AG04450 (cell line): ENCODE results near the gene ADAMTS17. TPM values are rescaled to one million over a fixed set of nuclear protein-coding genes. Genes with fewer than 3 reads are reported as not detected.

ENCODE experiments used
- CTCF ChIA-PET: fragments of 300-600, 350-600 bp; formaldehyde crosslinking; extraction: SDS; loops from one replicate; lab custom pipeline; 2022; ENCODE audit warnings: antibody characterized with exemption, inconsistent platforms; lab: Charles Lee
- POLR2A ChIA-PET: fragments of 350-600 bp; formaldehyde crosslinking; extraction: SDS; loops from one replicate; lab custom pipeline; 2021; ENCODE audit warnings: antibody characterized with exemption, inconsistent platforms; lab: Yijun Ruan, JAX
- DNase-seq: peaks from one replicate; pipeline ENCODE4 v3.0.0-alpha.2; 2011; ENCODE audit warnings: low read depth, low spot score
- H3K27ac ChIP-seq: one replicate; pipeline ENCODE4 v1.5.1; 2012; ENCODE audit warnings: low read depth, low read length, control low read depth
- H3K27me3 ChIP-seq: one replicate; pipeline ENCODE4 v1.6.0; 2012; ENCODE audit warnings: low read length; ENCODE audit not compliant: control insufficient read depth, insufficient read depth
- H3K4me3 ChIP-seq: 2 replicates; pipeline ENCODE4 v1.5.1; 2011; ENCODE audit warnings: mild to moderate bottlenecking, low read depth, low read length, control low read depth
- H3K9me3 ChIP-seq: 2 replicates; pipeline ENCODE4 v1.5.1; 2012; ENCODE audit warnings: low read length; ENCODE audit not compliant: control insufficient read depth, insufficient read depth
- CTCF ChIP-seq: IDR thresholded peaks from 2 replicates; pipeline ENCODE4 v1.5.1; 2011; ENCODE audit warnings: low read depth, low read length, control low read depth, inconsistent platforms
- polyA plus RNA-seq: library from polyadenylated mRNA; depleted of rRNA; stranded (reverse); fragments of >200 nt; gene quantifications from 2 replicates; pipeline ENCODE4 v1.2.3, GENCODE V29; 2011

The ADAMTS17 gene
- polyA plus RNA-seq, 1 experiment: 0.06 TPM

GRCh38 chr15:100029868-100030479 is 311.8 kb downstream of the ADAMTS17 start:
- Histone ChIP-seq H3K9me3 (peaks cover 18% of the 10 kb centered on the region), H3K4me3 (no peak overlapping the region), H3K27ac (no peak overlapping the region), H3K27me3 (no peaks in the 10 kb centered on the region)
- CTCF ChIA-PET: interaction anchor here (0.6 kb wide), 1 partner anchor 49 kb away, joined by 3 read pairs; no protein-coding TSS in a partner anchor
- TF ChIP-seq CTCF: no peak
- DNase-seq: no peak
- POLR2A ChIA-PET: no interaction called here

GRCh38 chr15:100029045-100029444 is 312.7 kb downstream of the ADAMTS17 start:
- POLR2A ChIA-PET: no interaction called here

GRCh38 chr15:100026041-100026440 is 315.7 kb downstream of the ADAMTS17 start:
- no peak for TF ChIP-seq CTCF
- Histone ChIP-seq H3K9me3 (peaks cover 17% of the 10 kb centered on the region), H3K27ac (no peak overlapping the region), H3K27me3 (no peaks in the 10 kb centered on the region), H3K4me3 (no peak overlapping the region)
- DNase-seq: no peak
- CTCF ChIA-PET: no interaction called here
- POLR2A ChIA-PET: no interaction called here

More at GRCh38 chr15:100029045-100029444, 312.7 kb downstream of the ADAMTS17 start:
- Histone ChIP-seq H3K27ac (no peak overlapping the region), H3K27me3 (no peaks in the 10 kb centered on the region), H3K9me3 (peaks cover 14% of the 10 kb centered on the region), H3K4me3 (no peak overlapping the region)
- TF ChIP-seq CTCF: no peak
- CTCF ChIA-PET: no interaction called here
- no peak for DNase-seq

- H3K4me3 ChIP-seq: no peak overlapping the region
- POLR2A ChIA-PET: no interaction called here
Observed at GRCh38 chr15:100022806-100023205, 319.0 kb downstream of the ADAMTS17 start.

GRCh38 chr15:100022391-100022790 is 319.4 kb downstream of the ADAMTS17 start:
- no peak for DNase-seq
- no peak for TF ChIP-seq CTCF
- H3K27me3 ChIP-seq: no peaks in the 10 kb centered on the region
- ChIA-PET CTCF (no interaction called here), POLR2A (no interaction called here)
- no peak overlapping the region for H3K27ac ChIP-seq
- H3K4me3 ChIP-seq: no peak overlapping the region
- H3K9me3 ChIP-seq: peaks cover 7% of the 10 kb centered on the region

More at GRCh38 chr15:100022806-100023205, 319.0 kb downstream of the ADAMTS17 start:
- Histone ChIP-seq H3K27me3 (no peaks in the 10 kb centered on the region), H3K27ac (no peak overlapping the region), H3K9me3 (peaks cover 8% of the 10 kb centered on the region)
- DNase-seq: no peak
- no peak for TF ChIP-seq CTCF
- CTCF ChIA-PET: no interaction called here
